Measurements from ENCODE around the gene NBEA.

NBEA gene

DNA sequence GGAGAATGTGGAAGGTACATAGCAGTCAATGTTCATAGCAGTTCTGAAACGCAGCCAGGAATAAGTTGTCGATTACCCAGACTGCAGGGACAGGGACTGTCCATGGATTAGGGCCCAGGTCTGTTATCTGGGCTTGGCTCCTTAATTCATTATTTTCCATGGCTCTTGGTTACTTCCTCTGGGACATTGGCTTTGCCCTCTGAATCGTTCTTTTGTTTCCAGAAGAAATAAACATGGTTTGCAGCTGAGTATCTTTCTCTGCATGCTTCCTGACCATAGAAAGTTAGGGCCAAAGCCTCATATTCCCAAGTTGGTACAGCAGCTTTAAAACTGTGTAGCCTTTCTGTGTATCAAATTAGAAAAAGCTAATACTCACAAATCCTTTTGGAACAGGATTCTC lies 656.2 kb downstream of the NBEA start:
- no peak overlapping the region for H3K27ac ChIP-seq
- TF ChIP-seq, protein P1, sequence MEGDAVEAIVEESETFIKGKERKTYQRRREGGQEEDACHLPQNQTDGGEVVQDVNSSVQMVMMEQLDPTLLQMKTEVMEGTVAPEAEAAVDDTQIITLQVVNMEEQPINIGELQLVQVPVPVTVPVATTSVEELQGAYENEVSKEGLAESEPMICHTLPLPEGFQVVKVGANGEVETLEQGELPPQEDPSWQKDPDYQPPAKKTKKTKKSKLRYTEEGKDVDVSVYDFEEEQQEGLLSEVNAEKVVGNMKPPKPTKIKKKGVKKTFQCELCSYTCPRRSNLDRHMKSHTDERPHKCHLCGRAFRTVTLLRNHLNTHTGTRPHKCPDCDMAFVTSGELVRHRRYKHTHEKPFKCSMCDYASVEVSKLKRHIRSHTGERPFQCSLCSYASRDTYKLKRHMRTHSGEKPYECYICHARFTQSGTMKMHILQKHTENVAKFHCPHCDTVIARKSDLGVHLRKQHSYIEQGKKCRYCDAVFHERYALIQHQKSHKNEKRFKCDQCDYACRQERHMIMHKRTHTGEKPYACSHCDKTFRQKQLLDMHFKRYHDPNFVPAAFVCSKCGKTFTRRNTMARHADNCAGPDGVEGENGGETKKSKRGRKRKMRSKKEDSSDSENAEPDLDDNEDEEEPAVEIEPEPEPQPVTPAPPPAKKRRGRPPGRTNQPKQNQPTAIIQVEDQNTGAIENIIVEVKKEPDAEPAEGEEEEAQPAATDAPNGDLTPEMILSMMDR (conservative IDR thresholded peaks at IDR 0.05), result no peak

GRCh38 chr13:35598790-35599369 lies 656.8 kb downstream of the NBEA start:
- TF ChIP-seq, protein P1 (conservative IDR thresholded peaks at IDR 0.05), result no peak

GRCh38 chr13:35599384-35599783 lies 657.3 kb downstream of the NBEA start:
- TF ChIP-seq, protein P1 (conservative IDR thresholded peaks at IDR 0.05), result no peak
- no peak overlapping the region for H3K27ac ChIP-seq

More at GRCh38 chr13:35598790-35599369, 656.8 kb downstream of the NBEA start:
- no peak overlapping the region for H3K27ac ChIP-seq

- no peak overlapping the region for H3K27ac ChIP-seq
- TF ChIP-seq, protein P1 (conservative IDR thresholded peaks at IDR 0.05), result no peak
These were observed 658.1 kb downstream of the NBEA start for GRCh38 chr13:35600137-35600536.

- TF ChIP-seq, protein P1 (conservative IDR thresholded peaks at IDR 0.05), result no peak
- H3K27ac ChIP-seq, result no peak overlapping the region
These were observed 661.7 kb downstream of the NBEA start for GRCh38 chr13:35603593-35604285.

- TF ChIP-seq, protein P1 (conservative IDR thresholded peaks at IDR 0.05), result no peak
- no peak overlapping the region for H3K27ac ChIP-seq
These were observed 672.6 kb downstream of the NBEA start for GRCh38 chr13:35614666-35615065.

DNA sequence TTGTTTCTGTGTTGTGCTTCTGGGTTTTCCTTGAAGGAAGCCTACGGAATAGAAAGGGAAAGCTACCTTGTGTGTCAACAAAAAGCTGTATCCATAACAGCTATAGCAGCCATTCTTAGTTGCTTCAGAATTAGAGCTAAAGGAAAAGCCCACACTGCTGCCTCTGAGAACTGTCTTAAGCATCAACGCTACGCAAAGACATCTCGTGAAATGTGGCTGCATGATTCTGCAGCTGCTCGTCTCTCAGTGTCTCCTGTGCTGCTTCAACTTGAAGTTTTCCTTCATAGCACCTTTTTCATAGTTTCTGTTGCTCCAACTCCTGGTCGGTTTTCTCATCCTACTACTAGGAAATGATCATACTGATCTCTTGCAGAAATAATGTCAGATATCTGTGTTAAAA lies 675.4 kb downstream of the NBEA start:
- H3K27ac ChIP-seq, result no peak overlapping the region
- TF ChIP-seq, protein P1 (conservative IDR thresholded peaks at IDR 0.05), result no peak
